Measurements from ENCODE around the gene CCDC158. TPM values are rescaled to one million over a fixed set of nuclear protein-coding genes. Genes with fewer than 3 reads are reported as not detected.

CCDC158 gene
- polyA plus RNA-seq, 1 of the 3 experiments (the other 2 are of a cell fraction) = not detected

GRCh38 chr4:76342191-76342590 is 78.8 kb downstream of the CCDC158 start:
- Histone ChIP-seq H3K79me2 (ENCODE audit: insufficient read depth) (no peaks in the 10 kb centered on the region), H3K9ac (no peak overlapping the region), H3K4me3 (ENCODE audit: low read depth in 2 of 2, low read length in 1 of 2) (no peak overlapping the region), H3K27me3 (ENCODE audit: insufficient read depth) (no peaks in the 10 kb centered on the region), H3K9me3 (no peaks in the 10 kb centered on the region), H2AFZ (ENCODE audit: low read depth) (no peak overlapping the region), H3F3A (replicated peaks; ENCODE audit: insufficient read depth) (peaks cover 11% of the 10 kb centered on the region), H3K4me2 (no peak overlapping the region), H3K9me2 (no peaks in the 10 kb centered on the region), H3K27ac (ENCODE audit: low read depth in 2 of 2, low read length in 1 of 2) (no peak overlapping the region), H3K36me3 (replicated peaks in 1 of 2; ENCODE audit: control insufficient read depth in 1 of 2, insufficient read depth in 2 of 2, low read length in 1 of 2) (no peaks in the 10 kb centered on the region), H4K20me1 (ENCODE audit: insufficient read depth) (no peaks in the 10 kb centered on the region), H3K4me1 (ENCODE audit: control insufficient read depth in 1 of 2, insufficient read depth in 2 of 2, low read depth in 1 of 2, low read length in 1 of 2) (no peaks in the 10 kb centered on the region; a peak in 1 of 4 replicates)
- POLR2A ChIA-PET = no interaction called here
- TF ChIP-seq GABPA (IDR thresholded peaks at IDR 0.05; ENCODE audit: low read depth) (no peak), FOXM1 (IDR thresholded peaks at IDR 0.05; ENCODE audit: low read depth) (no peak), CHD2 (IDR thresholded peaks at IDR 0.05; ENCODE audit: low read length, partially characterized antibody) (no peak), SMC3 (IDR thresholded peaks at IDR 0.05; ENCODE audit: low read depth, low read length) (no peak), TEAD4 (IDR thresholded peaks at IDR 0.05; ENCODE audit: borderline replicate concordance, insufficient read depth) (no peak), MEF2A (IDR thresholded peaks at IDR 0.05; ENCODE audit: borderline replicate concordance, low read depth) (no peak), USF1 (IDR thresholded peaks at IDR 0.05; ENCODE audit: borderline replicate concordance, low read depth) (no peak), REST (IDR thresholded peaks at IDR 0.05; ENCODE audit: low read depth, low read length) (no peak), FOSL2 (IDR thresholded peaks at IDR 0.05; ENCODE audit: borderline replicate concordance, low read depth) (no peak), RFX5 (IDR thresholded peaks at IDR 0.05; ENCODE audit: low read length) (no peak), NFIC (IDR thresholded peaks at IDR 0.05; ENCODE audit: borderline replicate concordance) (no peak)
- DNase-seq = no peak
- 73% methylated on average over 1 of the region's 1 CpG for WGBS (ENCODE audit: low lambda C conversion rate)
- CTCF ChIA-PET = interaction anchor here (1.0 to 1.2 kb wide), 3 partner anchors 10 to 346 kb away, joined by 3 to 4 read pairs (median 4); no protein-coding TSS in a partner anchor

- Histone ChIP-seq H3K4me2 (peak overlapping the region; percentile 36; the same call in 1 of the 2 replicates), H3K27ac (ENCODE audit: low read depth in 2 of 2, low read length in 1 of 2) (peak overlapping the region; percentile 25 to 70; a peak in 3 of 4 replicates), H3F3A (replicated peaks; ENCODE audit: insufficient read depth) (peaks cover 11% of the 10 kb centered on the region), H3K4me3 (ENCODE audit: low read depth in 2 of 2, low read length in 1 of 2) (no peak overlapping the region; a peak in 1 of 4 replicates), H3K79me2 (ENCODE audit: insufficient read depth) (no peaks in the 10 kb centered on the region), H4K20me1 (ENCODE audit: insufficient read depth) (no peaks in the 10 kb centered on the region), H3K27me3 (ENCODE audit: insufficient read depth) (no peaks in the 10 kb centered on the region), H3K9ac (no peak overlapping the region), H3K36me3 (replicated peaks in 1 of 2; ENCODE audit: control insufficient read depth in 1 of 2, insufficient read depth in 2 of 2, low read length in 1 of 2) (no peaks in the 10 kb centered on the region), H3K9me2 (no peaks in the 10 kb centered on the region), H3K4me1 (ENCODE audit: control insufficient read depth in 1 of 2, insufficient read depth in 2 of 2, low read depth in 1 of 2, low read length in 1 of 2) (no peaks in the 10 kb centered on the region; a peak in 1 of 4 replicates), H3K9me3 (no peaks in the 10 kb centered on the region), H2AFZ (ENCODE audit: low read depth) (0 out of 2 replicates have a peak overlapping the region, but pooled peaks have one; percentile 14)
- CTCF ChIA-PET = interaction anchor here (0.9 kb wide), 1 partner anchor 34 kb away, joined by 3 read pairs; the partner anchor contains the start of gene STBD1
- POLR2A ChIA-PET = no interaction called here
- DNase-seq = no peak
- TF ChIP-seq USF2 (IDR thresholded peaks at IDR 0.05; ENCODE audit: borderline replicate concordance, low read depth, low read length) (no peak), RFX5 (IDR thresholded peaks at IDR 0.05; ENCODE audit: low read length) (no peak), ELF1 (IDR thresholded peaks at IDR 0.05) (no peak), POLR2AphosphoS5 (IDR thresholded peaks at IDR 0.05; ENCODE audit: low read depth, low read length) (no peak; the same call in 1 of the 2 replicates), MXI1 (IDR thresholded peaks at IDR 0.05; ENCODE audit: low read depth, low read length) (no peak), CTCF (IDR thresholded peaks at IDR 0.05) (no peak), TAF1 (IDR thresholded peaks at IDR 0.05; ENCODE audit: borderline replicate concordance, low read depth, low read length) (no peak), TEAD4 (IDR thresholded peaks at IDR 0.05; ENCODE audit: borderline replicate concordance, insufficient read depth) (no peak), NRF1 (IDR thresholded peaks at IDR 0.05; ENCODE audit: low read depth, low read length) (no peak), NFIC (IDR thresholded peaks at IDR 0.05; ENCODE audit: borderline replicate concordance) (no peak), SIN3A (IDR thresholded peaks at IDR 0.05; ENCODE audit: borderline replicate concordance, low read depth, low read length) (no peak)
Measured at GRCh38 chr4:76341063-76341462, 79.9 kb downstream of the CCDC158 start.
